DND-41 (cell line): Measurements from ENCODE around the gene CNTNAP5.

Experiments
- ATAC-seq: fragments of 200-7000 bp; cut with Tn5 transposase; 3 replicates; pipeline ENCODE4 v1.9.1; 2021; ENCODE audit warnings: low read depth; ENCODE audit not compliant: insufficient read depth
- DNase-seq: peaks from one replicate; pipeline ENCODE4 v3.0.0-alpha.2; 2020
- H2AFZ ChIP-seq: 2 replicates; pipeline ENCODE4 v1.6.0; 2012; ENCODE audit warnings: low read depth, low read length
- H3K27ac ChIP-seq: 2 replicates; pipeline ENCODE4 v1.5.1; 2012; ENCODE audit warnings: low read length, inconsistent platforms
- H3K27me3 ChIP-seq: fragments of 200-600 bp; sonication (generic); 2 replicates; pipeline ENCODE4 v1.6.0; 2012; ENCODE audit warnings: low read length, mild to moderate bottlenecking, inconsistent platforms; ENCODE audit not compliant: insufficient read depth, poor library complexity
- H3K36me3 ChIP-seq: 2 replicates; pipeline ENCODE4 v1.5.1; 2012; ENCODE audit warnings: low read length, inconsistent platforms; ENCODE audit not compliant: insufficient read depth
- H3K4me1 ChIP-seq: 2 replicates; pipeline ENCODE4 v1.5.1; 2012; ENCODE audit warnings: mild to moderate bottlenecking, low read length; ENCODE audit not compliant: insufficient read depth
- H3K4me2 ChIP-seq: 2 replicates; pipeline ENCODE4 v1.6.0; 2012; ENCODE audit warnings: mild to moderate bottlenecking, moderate library complexity, low read length, inconsistent platforms; ENCODE audit not compliant: insufficient read depth
- H3K4me3 ChIP-seq, 2 experiments: fragments of 200-600 bp in 1 of 2; shearing (Covaris generic) in 1 of 2; 2 replicates each; pipeline ENCODE4 v1.5.1; 2012 to 2016; ENCODE audit warnings: inconsistent platforms in 2 of 2, low read length in 2 of 2, mild to moderate bottlenecking in 2 of 2, low read depth in 1 of 2, moderate library complexity in 1 of 2
- H3K79me2 ChIP-seq: 2 replicates; pipeline ENCODE4 v1.6.0; 2012; ENCODE audit warnings: low read length, inconsistent platforms; ENCODE audit not compliant: insufficient read depth
- H3K9ac ChIP-seq: 2 replicates; pipeline ENCODE4 v1.6.0; 2012; ENCODE audit warnings: low read depth, mild to moderate bottlenecking, inconsistent platforms, low read length, moderate library complexity
- H3K9me3 ChIP-seq: 2 replicates; pipeline ENCODE4 v1.5.1; 2012; ENCODE audit warnings: low read length, moderate library complexity, mild to moderate bottlenecking, inconsistent platforms; ENCODE audit not compliant: insufficient read depth, severe bottlenecking
- H4K20me1 ChIP-seq: 2 replicates; pipeline ENCODE4 v1.6.0; 2012; ENCODE audit warnings: low read length; ENCODE audit not compliant: insufficient read depth
- CTCF ChIP-seq: IDR thresholded peaks from 2 replicates; pipeline ENCODE4 v1.5.1; 2012; ENCODE audit warnings: borderline replicate concordance, low read length, moderate library complexity, mild to moderate bottlenecking; ENCODE audit not compliant: poor library complexity, severe bottlenecking; ENCODE audit errors: extremely low read depth
- EZH2 ChIP-seq: IDR thresholded peaks from 3 replicates; pipeline ENCODE4 v1.6.1; 2012; ENCODE audit warnings: borderline replicate concordance, low read depth, mild to moderate bottlenecking, moderate library complexity, low read length, inconsistent platforms; ENCODE audit not compliant: severe bottlenecking

CNTNAP5 gene

GRCh38 chr2:124317628-124318027 is 292.5 kb downstream of the CNTNAP5 start:
- Histone ChIP-seq H3K9me3 (no peaks in the 10 kb centered on the region), H3K79me2 (no peaks in the 10 kb centered on the region), H3K4me3 (no peak overlapping the region), H4K20me1 (no peaks in the 10 kb centered on the region), H3K36me3 (no peaks in the 10 kb centered on the region), H3K27me3 (no peaks in the 10 kb centered on the region), H3K9ac (no peak overlapping the region), H3K4me2 (no peak overlapping the region), H2AFZ (no peak overlapping the region), H3K27ac (no peak overlapping the region), H3K4me1 (no peaks in the 10 kb centered on the region)
- DNase-seq (no peak), ATAC-seq (no peak)
- TF ChIP-seq CTCF, result no peak
- no peak for TF ChIP-seq EZH2

- Histone ChIP-seq H4K20me1 (no peaks in the 10 kb centered on the region), H3K27me3 (no peaks in the 10 kb centered on the region), H3K9me3 (no peaks in the 10 kb centered on the region), H3K4me2 (no peak overlapping the region), H3K4me1 (no peaks in the 10 kb centered on the region), H3K36me3 (no peaks in the 10 kb centered on the region), H3K4me3 (no peak overlapping the region), H3K9ac (no peak overlapping the region), H3K27ac (no peak overlapping the region), H2AFZ (no peak overlapping the region), H3K79me2 (no peaks in the 10 kb centered on the region)
- DNase-seq (no peak), ATAC-seq (no peak)
- no peak for TF ChIP-seq EZH2
Measured at GRCh38 chr2:124318913-124319312, 293.8 kb downstream of the CNTNAP5 start.

GRCh38 chr2:124319577-124319976 is 294.5 kb downstream of the CNTNAP5 start:
- no peak overlapping the region for H2AFZ ChIP-seq
- no peak for DNase-seq
- no peaks in the 10 kb centered on the region for H3K36me3 ChIP-seq
- H3K27ac ChIP-seq, result no peak overlapping the region
- H3K9me3 ChIP-seq, result no peaks in the 10 kb centered on the region
- H3K79me2 ChIP-seq, result no peaks in the 10 kb centered on the region
- ATAC-seq, result no peak
- no peaks in the 10 kb centered on the region for H4K20me1 ChIP-seq
- H3K9ac ChIP-seq, result no peak overlapping the region
- no peak overlapping the region for H3K4me3 ChIP-seq
- H3K4me1 ChIP-seq, result no peaks in the 10 kb centered on the region
- TF ChIP-seq CTCF (no peak), EZH2 (no peak)
- no peak overlapping the region for H3K4me2 ChIP-seq
- H3K27me3 ChIP-seq, result no peaks in the 10 kb centered on the region

GRCh38 chr2:124320051-124320688 is 295.1 kb downstream of the CNTNAP5 start:
- DNase-seq, result no peak
- Histone ChIP-seq H3K79me2 (no peaks in the 10 kb centered on the region), H3K4me3 (no peak overlapping the region), H3K27me3 (no peaks in the 10 kb centered on the region), H3K27ac (no peak overlapping the region), H3K4me2 (no peak overlapping the region), H3K9ac (no peak overlapping the region), H3K4me1 (no peaks in the 10 kb centered on the region), H3K36me3 (no peaks in the 10 kb centered on the region), H3K9me3 (no peaks in the 10 kb centered on the region), H2AFZ (no peak overlapping the region), H4K20me1 (no peaks in the 10 kb centered on the region)
- ATAC-seq, result no peak
- TF ChIP-seq CTCF (no peak), EZH2 (no peak)
